ENCODE data around the gene TNS4. TPM values are rescaled to one million over a fixed set of nuclear protein-coding genes. Genes with fewer than 3 reads are reported as not detected.

Gene TNS4
- total RNA-seq, 1 experiment from 2014 or later: 36.6 TPM

DNA sequence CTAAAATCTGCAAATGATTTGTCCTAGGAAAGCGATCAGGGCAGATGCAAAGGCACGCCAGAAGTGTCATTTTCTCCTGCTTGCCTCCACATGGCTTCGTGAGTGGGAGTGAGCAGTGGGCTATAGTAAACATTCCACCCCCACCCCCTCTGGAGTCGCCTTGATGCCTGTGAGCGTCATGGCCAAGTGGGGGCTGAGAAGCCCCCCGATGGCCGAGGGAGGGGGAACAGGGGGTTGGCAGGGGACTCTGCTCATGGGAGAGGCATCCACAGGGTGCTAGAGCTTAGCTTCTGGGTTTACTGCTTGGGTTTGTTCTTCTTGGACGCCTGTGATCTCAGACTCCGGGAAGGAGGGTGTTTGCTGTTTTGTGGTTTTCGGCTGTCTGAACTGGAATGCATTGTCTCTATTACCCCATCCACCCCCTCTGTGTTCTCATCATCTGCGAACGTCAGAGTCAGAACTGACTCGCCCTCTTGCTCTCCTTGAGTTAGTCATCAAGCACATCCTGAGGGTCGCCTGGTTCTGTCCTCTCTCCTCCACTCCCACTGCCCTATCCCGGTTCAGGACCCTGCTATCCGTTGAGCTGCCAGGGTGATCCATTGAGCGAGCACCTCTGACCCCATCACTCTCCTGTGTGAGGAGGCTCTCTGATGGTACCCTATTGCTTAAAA lies 15.4 kb downstream of the TNS4 start:
- H3K9me3 ChIP-seq (ENCODE audit: control insufficient read depth in 1 of 2, insufficient read depth in 1 of 2, low read depth in 1 of 2, low read length in 2 of 2): no peaks in the 10 kb centered on the region
- CTCF ChIA-PET: interaction anchor here (1.5 kb wide), 1 partner anchor 10 kb away, joined by 9 read pairs; no protein-coding TSS in a partner anchor
- H4K20me1 ChIP-seq (ENCODE audit: insufficient read depth): no peaks in the 10 kb centered on the region
- DNase-seq (ENCODE audit: low read depth, low spot score) (peak; percentile 88), ATAC-seq (peak; percentile 76)
- H3K27ac ChIP-seq (ENCODE audit: low read depth, low read length): peak overlapping the region; percentile 49
- H3K36me3 ChIP-seq (ENCODE audit: control insufficient read depth in 1 of 2, insufficient read depth in 2 of 2, low read length in 2 of 2): peaks cover 2 to 13% of the 10 kb centered on the region in 2 experiments; a peak in 3 of 4 replicates
- BruUV-seq (replicated peaks): TSS peak; percentile 9
- peak overlapping the region; percentile 72 for H3K4me2 ChIP-seq (ENCODE audit: low read length)
- TF ChIP-seq JUND (IDR thresholded peaks at IDR 0.05) (peak; percentile 70), POLR2AphosphoS5 (IDR thresholded peaks at IDR 0.05; ENCODE audit: low read depth, low read length) (peak; percentile 17; the same call in 1 of the 2 replicates), TCF7L2 (IDR thresholded peaks at IDR 0.05; ENCODE audit: borderline replicate concordance, extremely low read depth, insufficient read depth, insufficient read length) (peak; percentile 76), SP1 (IDR thresholded peaks at IDR 0.05; ENCODE audit: low read depth) (peak; percentile 64), REST (IDR thresholded peaks at IDR 0.05; ENCODE audit: low read depth) (no peak), CEBPB (IDR thresholded peaks at IDR 0.05; ENCODE audit: low read depth) (peak; percentile 81), CTCF (IDR thresholded peaks at IDR 0.05 in 2 of 3, conservative IDR thresholded peaks at IDR 0.05 in 1 of 3; ENCODE audit: borderline replicate concordance in 1 of 3, insufficient read depth in 1 of 3, low read depth in 2 of 3, low read length in 2 of 3) (no peak), FOSL1 (IDR thresholded peaks at IDR 0.05; ENCODE audit: low read depth) (peak; percentile 61), EGR1 (IDR thresholded peaks at IDR 0.05; ENCODE audit: low read depth) (peak; percentile 79)
- TF ChIP-seq, protein P1, sequence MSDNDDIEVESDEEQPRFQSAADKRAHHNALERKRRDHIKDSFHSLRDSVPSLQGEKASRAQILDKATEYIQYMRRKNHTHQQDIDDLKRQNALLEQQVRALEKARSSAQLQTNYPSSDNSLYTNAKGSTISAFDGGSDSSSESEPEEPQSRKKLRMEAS (IDR thresholded peaks at IDR 0.05): 0 out of 2 replicates have a peak, but pooled peaks have one; percentile 4
- TF ChIP-seq, protein P2, sequence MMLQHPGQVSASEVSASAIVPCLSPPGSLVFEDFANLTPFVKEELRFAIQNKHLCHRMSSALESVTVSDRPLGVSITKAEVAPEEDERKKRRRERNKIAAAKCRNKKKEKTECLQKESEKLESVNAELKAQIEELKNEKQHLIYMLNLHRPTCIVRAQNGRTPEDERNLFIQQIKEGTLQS (IDR thresholded peaks at IDR 0.05): no peak
- intact Hi-C loops (cut with micrococcal nuclease): no loop called here
- H3K4me3 ChIP-seq (replicated peaks in 1 of 2; ENCODE audit: low read depth in 1 of 2, low read length in 2 of 2): peak overlapping the region in 1 of 2 experiments; percentile 36; a peak in 2 of 4 replicates
- H3K27me3 ChIP-seq (ENCODE audit: insufficient read depth, low read length): no peaks in the 10 kb centered on the region
- H3K9ac ChIP-seq (ENCODE audit: low read length): peak overlapping the region; percentile 43
- no peaks in the 10 kb centered on the region for H3K9me2 ChIP-seq (ENCODE audit: insufficient read depth)
- RAD21 ChIA-PET (ENCODE audit: low non-redundant PET in 1 of 2, low total read pairs in 2 of 2, uncharacterized antibody in 2 of 2, unreplicated experiment in 2 of 2): interaction anchor here (1.0 kb wide), 2 partner anchors 47 kb away, joined by 3 to 5 read pairs; no protein-coding TSS in a partner anchor
- no peaks in the 10 kb centered on the region for H3K79me2 ChIP-seq (ENCODE audit: insufficient read depth, low read length)
- peaks cover 69 to 91% of the 10 kb centered on the region in 2 experiments for H3K4me1 ChIP-seq (ENCODE audit: control insufficient read depth in 1 of 2, insufficient read depth in 2 of 2, low read length in 2 of 2)
- no peak overlapping the region for H2AFZ ChIP-seq (ENCODE audit: low read depth, low read length, poor library complexity, severe bottlenecking)
- POLR2A ChIA-PET: interaction anchor here (0.9 to 1.3 kb wide), 3 partner anchors 10 to 68 kb away, joined by 3 to 5 read pairs (median 3); partner anchors contain the start of gene TNS4
